Measurements from ENCODE around the gene LRTM2. TPM values are rescaled to one million over a fixed set of nuclear protein-coding genes. Genes with fewer than 3 reads are reported as not detected.

The LRTM2 gene
- total and polyA plus RNA-seq, 2 donors (not counting 1 experiment from before 2014, with no cell fraction given), result not detected

GRCh38 chr12:1797991-1798640 is 22.2 kb upstream of the LRTM2 start:
- no peaks in the 10 kb centered on the region for H4K20me1 ChIP-seq (ENCODE audit: control insufficient read depth, extremely low read depth, insufficient read depth, low read length)
- H3K27me3 ChIP-seq (ENCODE audit: control insufficient read depth, insufficient read depth, low read length), result no peaks in the 10 kb centered on the region
- no peak overlapping the region for H3K4me3 ChIP-seq (replicated peaks in 1 of 4; ENCODE audit: control extremely low read depth in 1 of 4, insufficient read depth in 1 of 4, low read depth in 3 of 4, low read length in 4 of 4)
- no peak overlapping the region for H3K4me2 ChIP-seq (ENCODE audit: extremely low read depth, insufficient read depth, low read length)
- H3K4me1 ChIP-seq (ENCODE audit: control insufficient read depth, extremely low read depth, insufficient read depth, low read length), result peaks cover 18% of the 10 kb centered on the region
- no peaks in the 10 kb centered on the region for H3K9me3 ChIP-seq (ENCODE audit: control insufficient read depth, insufficient read depth, low read depth, low read length)
- TF ChIP-seq CTCF (conservative IDR thresholded peaks at IDR 0.05 in 1 of 2, IDR thresholded peaks at IDR 0.05 in 1 of 2; ENCODE audit: low read depth in 1 of 2, low read length in 2 of 2) (no peak), EZH2 (IDR thresholded peaks at IDR 0.05; ENCODE audit: low read length, missing control alignments) (no peak)
- no peak overlapping the region for H2AFZ ChIP-seq (ENCODE audit: low read length)
- no peak for DNase-seq (ENCODE audit: low read depth in 2 of 2)
- no peak overlapping the region for H3K27ac ChIP-seq (ENCODE audit: insufficient read depth, low read length)
- no peak overlapping the region for H3K9ac ChIP-seq (ENCODE audit: insufficient read depth, low read length)
- H3K36me3 ChIP-seq (ENCODE audit: control insufficient read depth, insufficient read depth, low read length), result no peaks in the 10 kb centered on the region
- H3K79me2 ChIP-seq (ENCODE audit: control insufficient read depth, insufficient read depth, low read length), result no peaks in the 10 kb centered on the region

GRCh38 chr12:1798641-1799020 is 21.7 kb upstream of the LRTM2 start:
- H3K9ac ChIP-seq (ENCODE audit: insufficient read depth, low read length), result no peak overlapping the region
- H3K9me3 ChIP-seq (ENCODE audit: control insufficient read depth, insufficient read depth, low read depth, low read length), result no peaks in the 10 kb centered on the region
- no peaks in the 10 kb centered on the region for H3K79me2 ChIP-seq (ENCODE audit: control insufficient read depth, insufficient read depth, low read length)
- H3K27me3 ChIP-seq (ENCODE audit: control insufficient read depth, insufficient read depth, low read length), result no peaks in the 10 kb centered on the region
- TF ChIP-seq EZH2 (IDR thresholded peaks at IDR 0.05; ENCODE audit: low read length, missing control alignments), result no peak
- TF ChIP-seq CTCF (conservative IDR thresholded peaks at IDR 0.05 in 1 of 2, IDR thresholded peaks at IDR 0.05 in 1 of 2; ENCODE audit: low read depth in 1 of 2, low read length in 2 of 2), result no peak
- no peak overlapping the region for H3K4me2 ChIP-seq (ENCODE audit: extremely low read depth, insufficient read depth, low read length)
- no peak overlapping the region for H3K4me3 ChIP-seq (replicated peaks in 1 of 4; ENCODE audit: control extremely low read depth in 1 of 4, insufficient read depth in 1 of 4, low read depth in 3 of 4, low read length in 4 of 4)
- peaks cover 18% of the 10 kb centered on the region for H3K4me1 ChIP-seq (ENCODE audit: control insufficient read depth, extremely low read depth, insufficient read depth, low read length)
- H3K36me3 ChIP-seq (ENCODE audit: control insufficient read depth, insufficient read depth, low read length), result no peaks in the 10 kb centered on the region
- no peak overlapping the region for H2AFZ ChIP-seq (ENCODE audit: low read length)
- no peak overlapping the region for H3K27ac ChIP-seq (ENCODE audit: insufficient read depth, low read length)
- no peaks in the 10 kb centered on the region for H4K20me1 ChIP-seq (ENCODE audit: control insufficient read depth, extremely low read depth, insufficient read depth, low read length)
- DNase-seq (ENCODE audit: low read depth in 2 of 2), result no peak

- Histone ChIP-seq H4K20me1 (ENCODE audit: control insufficient read depth, extremely low read depth, insufficient read depth, low read length) (no peaks in the 10 kb centered on the region), H3K9me3 (ENCODE audit: control insufficient read depth, insufficient read depth, low read depth, low read length) (no peaks in the 10 kb centered on the region), H3K4me1 (ENCODE audit: control insufficient read depth, extremely low read depth, insufficient read depth, low read length) (peaks cover 18% of the 10 kb centered on the region), H2AFZ (ENCODE audit: low read length) (no peak overlapping the region), H3K27me3 (ENCODE audit: control insufficient read depth, insufficient read depth, low read length) (no peaks in the 10 kb centered on the region), H3K4me3 (replicated peaks in 1 of 4; ENCODE audit: control extremely low read depth in 1 of 4, insufficient read depth in 1 of 4, low read depth in 3 of 4, low read length in 4 of 4) (no peak overlapping the region), H3K27ac (ENCODE audit: insufficient read depth, low read length) (no peak overlapping the region), H3K9ac (ENCODE audit: insufficient read depth, low read length) (no peak overlapping the region), H3K36me3 (ENCODE audit: control insufficient read depth, insufficient read depth, low read length) (no peaks in the 10 kb centered on the region), H3K4me2 (ENCODE audit: extremely low read depth, insufficient read depth, low read length) (no peak overlapping the region), H3K79me2 (ENCODE audit: control insufficient read depth, insufficient read depth, low read length) (no peaks in the 10 kb centered on the region)
- no peak for TF ChIP-seq CTCF (conservative IDR thresholded peaks at IDR 0.05 in 1 of 2, IDR thresholded peaks at IDR 0.05 in 1 of 2; ENCODE audit: low read depth in 1 of 2, low read length in 2 of 2)
- no peak for TF ChIP-seq EZH2 (IDR thresholded peaks at IDR 0.05; ENCODE audit: low read length, missing control alignments)
- DNase-seq (ENCODE audit: low read depth in 2 of 2), result no peak
Measured at GRCh38 chr12:1799051-1799881, 21.1 kb upstream of the LRTM2 start.

Data from fibroblast of lung (primary cell).